ENCODE measurements around the gene RAB27A. TPM values are rescaled to one million over a fixed set of nuclear protein-coding genes. Genes with fewer than 3 reads are reported as not detected.

The RAB27A gene
- total and polyA plus RNA-seq, 9 of the 15 experiments (the other 6 are each of a cell fraction or from before 2014, with no cell fraction given): 31.5 to 171 (median 80.4) TPM

DNA sequence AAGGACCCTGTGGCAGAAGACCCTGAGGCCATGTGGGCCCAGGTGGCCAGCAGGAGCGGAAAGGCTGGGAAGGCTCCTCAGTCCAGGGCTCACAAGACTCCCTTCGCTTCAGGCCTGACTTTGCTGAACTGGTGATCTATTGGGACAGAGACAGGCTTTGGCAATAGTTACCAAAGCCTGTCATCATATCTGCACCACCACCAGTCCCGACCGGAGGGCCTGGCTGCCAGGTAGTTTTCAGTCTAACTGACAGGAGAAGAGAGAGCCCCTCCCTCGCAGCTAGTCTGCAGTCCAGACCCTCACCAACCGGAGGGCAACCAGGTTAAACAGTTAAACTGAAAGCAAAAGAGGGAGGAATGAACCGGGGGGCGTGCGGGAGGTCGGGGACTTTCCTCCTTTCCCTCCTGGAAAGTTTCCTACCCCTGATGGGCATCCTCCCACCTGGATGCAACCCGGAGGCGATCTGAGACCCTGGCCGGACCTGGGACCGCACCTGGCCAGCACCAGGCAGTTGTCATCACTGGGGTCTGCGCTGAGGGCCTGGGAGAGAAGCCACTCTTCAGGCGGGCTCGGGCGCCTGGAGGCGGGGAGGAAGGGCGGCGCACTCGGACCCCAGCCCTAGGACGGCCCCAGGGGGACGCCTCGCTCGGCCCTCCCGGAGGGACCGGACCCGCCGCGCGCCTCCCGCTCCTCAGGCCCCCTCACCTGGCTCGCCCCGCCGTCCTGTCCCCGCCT is 435 bp downstream of the RAB27A start (continued):
- TF ChIP-seq, protein P1, sequence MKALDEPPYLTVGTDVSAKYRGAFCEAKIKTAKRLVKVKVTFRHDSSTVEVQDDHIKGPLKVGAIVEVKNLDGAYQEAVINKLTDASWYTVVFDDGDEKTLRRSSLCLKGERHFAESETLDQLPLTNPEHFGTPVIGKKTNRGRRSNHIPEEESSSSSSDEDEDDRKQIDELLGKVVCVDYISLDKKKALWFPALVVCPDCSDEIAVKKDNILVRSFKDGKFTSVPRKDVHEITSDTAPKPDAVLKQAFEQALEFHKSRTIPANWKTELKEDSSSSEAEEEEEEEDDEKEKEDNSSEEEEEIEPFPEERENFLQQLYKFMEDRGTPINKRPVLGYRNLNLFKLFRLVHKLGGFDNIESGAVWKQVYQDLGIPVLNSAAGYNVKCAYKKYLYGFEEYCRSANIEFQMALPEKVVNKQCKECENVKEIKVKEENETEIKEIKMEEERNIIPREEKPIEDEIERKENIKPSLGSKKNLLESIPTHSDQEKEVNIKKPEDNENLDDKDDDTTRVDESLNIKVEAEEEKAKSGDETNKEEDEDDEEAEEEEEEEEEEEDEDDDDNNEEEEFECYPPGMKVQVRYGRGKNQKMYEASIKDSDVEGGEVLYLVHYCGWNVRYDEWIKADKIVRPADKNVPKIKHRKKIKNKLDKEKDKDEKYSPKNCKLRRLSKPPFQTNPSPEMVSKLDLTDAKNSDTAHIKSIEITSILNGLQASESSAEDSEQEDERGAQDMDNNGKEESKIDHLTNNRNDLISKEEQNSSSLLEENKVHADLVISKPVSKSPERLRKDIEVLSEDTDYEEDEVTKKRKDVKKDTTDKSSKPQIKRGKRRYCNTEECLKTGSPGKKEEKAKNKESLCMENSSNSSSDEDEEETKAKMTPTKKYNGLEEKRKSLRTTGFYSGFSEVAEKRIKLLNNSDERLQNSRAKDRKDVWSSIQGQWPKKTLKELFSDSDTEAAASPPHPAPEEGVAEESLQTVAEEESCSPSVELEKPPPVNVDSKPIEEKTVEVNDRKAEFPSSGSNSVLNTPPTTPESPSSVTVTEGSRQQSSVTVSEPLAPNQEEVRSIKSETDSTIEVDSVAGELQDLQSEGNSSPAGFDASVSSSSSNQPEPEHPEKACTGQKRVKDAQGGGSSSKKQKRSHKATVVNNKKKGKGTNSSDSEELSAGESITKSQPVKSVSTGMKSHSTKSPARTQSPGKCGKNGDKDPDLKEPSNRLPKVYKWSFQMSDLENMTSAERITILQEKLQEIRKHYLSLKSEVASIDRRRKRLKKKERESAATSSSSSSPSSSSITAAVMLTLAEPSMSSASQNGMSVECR (CRISPR knock-in tag; IDR thresholded peaks at IDR 0.05): peak; percentile 61
- TF ChIP-seq TBP (optimal IDR thresholded peaks at IDR 0.05; ENCODE audit: low read depth, low read length): peak; percentile 24
- no peak for TF ChIP-seq POLR2A (conservative IDR thresholded peaks at IDR 0.05)
- peak; percentile 50; the same call in 1 of the 2 replicates for TF ChIP-seq ZNF431 (CRISPR knock-in tag; IDR thresholded peaks at IDR 0.05)
- TF ChIP-seq U2AF1 (optimal IDR thresholded peaks at IDR 0.05; ENCODE audit: low read depth, low read length): peak; percentile 14
- peak; percentile 16 for TF ChIP-seq TAF1 (IDR thresholded peaks at IDR 0.05; ENCODE audit: control insufficient read depth, extremely low read depth, insufficient read depth, low read length, severe bottlenecking)
- TF ChIP-seq EP400 (IDR thresholded peaks at IDR 0.05): peak; percentile 42
- no peak for TF ChIP-seq SMARCA4 (IDR thresholded peaks at IDR 0.05)
- TF ChIP-seq ZNF263 (CRISPR knock-in tag; IDR thresholded peaks at IDR 0.05; ENCODE audit: borderline replicate concordance): 0 out of 2 replicates have a peak, but pooled peaks have one; percentile 42
- peak; percentile 73; the same call in 1 of the 2 replicates for TF ChIP-seq FOXP1 (CRISPR knock-in tag; IDR thresholded peaks at IDR 0.05)
- TF ChIP-seq MYC (IDR thresholded peaks at IDR 0.05; ENCODE audit: low read depth, low read length): peak; percentile 42; the same call in 1 of the 2 replicates
- TF ChIP-seq MYC (CRISPR knock-in tag; IDR thresholded peaks at IDR 0.05; ENCODE audit: borderline replicate concordance, low read depth): no peak
- peak; percentile 77 for TF ChIP-seq CEBPB (tag; IDR thresholded peaks at IDR 0.05)
- peak; percentile 49; the same call in 1 of the 2 replicates for TF ChIP-seq ZBTB7A (IDR thresholded peaks at IDR 0.05; ENCODE audit: borderline replicate concordance, control insufficient read depth, low read depth, low read length)
- TF ChIP-seq SRSF3 (IDR thresholded peaks at IDR 0.05; ENCODE audit: insufficient read depth, low read length): 0 out of 2 replicates have a peak, but pooled peaks have one; percentile 30
- TF ChIP-seq SAP30 (IDR thresholded peaks at IDR 0.05; ENCODE audit: borderline replicate concordance, insufficient read depth, low read depth, low read length, poor library complexity, severe bottlenecking): peak; percentile 86
- TF ChIP-seq, protein P2, sequence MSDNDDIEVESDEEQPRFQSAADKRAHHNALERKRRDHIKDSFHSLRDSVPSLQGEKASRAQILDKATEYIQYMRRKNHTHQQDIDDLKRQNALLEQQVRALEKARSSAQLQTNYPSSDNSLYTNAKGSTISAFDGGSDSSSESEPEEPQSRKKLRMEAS (CRISPR knock-in tag; IDR thresholded peaks at IDR 0.05): peak; percentile 45
- TF ChIP-seq FIP1L1 (IDR thresholded peaks at IDR 0.05; ENCODE audit: low read depth, low read length, poor library complexity, severe bottlenecking): peak; percentile 21
- TF ChIP-seq, protein P3, sequence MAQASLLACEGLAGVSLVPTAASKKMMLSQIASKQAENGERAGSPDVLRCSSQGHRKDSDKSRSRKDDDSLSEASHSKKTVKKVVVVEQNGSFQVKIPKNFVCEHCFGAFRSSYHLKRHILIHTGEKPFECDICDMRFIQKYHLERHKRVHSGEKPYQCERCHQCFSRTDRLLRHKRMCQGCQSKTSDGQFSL (CRISPR knock-in tag; IDR thresholded peaks at IDR 0.05): peak; percentile 50; the same call in 1 of the 2 replicates
- TF ChIP-seq, protein P3 (tag; IDR thresholded peaks at IDR 0.05): no peak
- peak in 1 of 2 experiments; percentile 23; a peak in 1 of 4 replicates for TF ChIP-seq TEAD1 (CRISPR knock-in tag; IDR thresholded peaks at IDR 0.05)
- no peak for TF ChIP-seq ZNF311 (CRISPR knock-in tag; IDR thresholded peaks at IDR 0.05)
- peak; percentile 13; the same call in 1 of the 2 replicates for TF ChIP-seq SP1 (CRISPR knock-in tag; IDR thresholded peaks at IDR 0.05)
